RCC 7860 (cell line): ENCODE measurements around the gene ACCS.
A peak's percentile ranks its signal among the peaks of the same experiment; 100 is the strongest.

Source experiments
- DNase-seq: peaks from one replicate; pipeline ENCODE4 v3.0.0-alpha.2; 2015; ENCODE audit warnings: low spot score
- FAIRE-seq: peaks from 2 replicates; lab custom pipeline; 2012; peaks lifted over from hg19 to GRCh38; lab: Jason Lieb, UNC

ACCS gene

DNA sequence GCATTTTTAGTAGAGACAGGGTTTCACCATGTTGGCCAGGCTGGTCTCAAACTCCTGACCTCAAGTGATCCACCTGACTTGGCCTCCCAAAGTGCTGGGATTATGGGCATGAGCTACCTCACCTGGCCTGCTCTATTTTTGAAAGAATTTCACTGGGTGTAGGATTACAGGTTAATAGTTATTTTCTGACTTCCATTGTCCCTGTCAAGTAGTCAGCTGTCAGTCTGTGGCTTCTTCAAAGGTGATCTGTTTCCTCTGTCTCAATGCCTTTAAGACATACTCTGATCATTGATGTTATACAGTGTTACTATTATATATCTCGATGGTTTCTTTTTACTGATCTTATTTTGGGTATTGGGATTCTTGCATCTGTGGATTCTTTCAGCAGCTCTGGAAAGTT, 19.3 kb downstream of the ACCS start:
- FAIRE-seq = no peak
- DNase-seq = no peak

DNA sequence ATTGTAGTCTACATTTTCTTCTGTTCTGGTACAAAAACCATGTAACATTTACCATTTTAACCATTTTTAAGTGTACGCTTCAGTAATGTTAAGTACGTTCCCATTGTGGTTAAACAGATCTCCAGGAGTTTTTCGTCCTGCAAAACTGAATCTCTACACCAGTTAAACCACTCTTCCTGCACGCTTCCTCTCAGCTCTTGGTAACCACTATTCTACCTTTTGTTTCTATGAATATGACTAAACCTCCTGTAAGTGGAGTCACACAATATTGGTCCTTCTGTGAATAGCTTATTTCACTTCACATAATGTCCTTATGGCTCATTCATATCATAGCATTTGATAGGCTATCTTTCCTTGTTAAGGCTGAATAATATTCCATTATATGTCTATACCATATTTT, 22.3 kb downstream of the ACCS start:
- no peak for DNase-seq
- no peak for FAIRE-seq

- DNase-seq = no peak
- FAIRE-seq = no peak
Measured at GRCh38 chr11:44088871-44089270, 22.8 kb downstream of the ACCS start.

- no peak for DNase-seq
- no peak for FAIRE-seq
Measured at GRCh38 chr11:44090539-44090938, 24.5 kb downstream of the ACCS start.

GRCh38 chr11:44094260-44094868, 28.3 kb downstream of the ACCS start:
- peak; percentile 57 for FAIRE-seq
- DNase-seq = peak; percentile 49

DNA sequence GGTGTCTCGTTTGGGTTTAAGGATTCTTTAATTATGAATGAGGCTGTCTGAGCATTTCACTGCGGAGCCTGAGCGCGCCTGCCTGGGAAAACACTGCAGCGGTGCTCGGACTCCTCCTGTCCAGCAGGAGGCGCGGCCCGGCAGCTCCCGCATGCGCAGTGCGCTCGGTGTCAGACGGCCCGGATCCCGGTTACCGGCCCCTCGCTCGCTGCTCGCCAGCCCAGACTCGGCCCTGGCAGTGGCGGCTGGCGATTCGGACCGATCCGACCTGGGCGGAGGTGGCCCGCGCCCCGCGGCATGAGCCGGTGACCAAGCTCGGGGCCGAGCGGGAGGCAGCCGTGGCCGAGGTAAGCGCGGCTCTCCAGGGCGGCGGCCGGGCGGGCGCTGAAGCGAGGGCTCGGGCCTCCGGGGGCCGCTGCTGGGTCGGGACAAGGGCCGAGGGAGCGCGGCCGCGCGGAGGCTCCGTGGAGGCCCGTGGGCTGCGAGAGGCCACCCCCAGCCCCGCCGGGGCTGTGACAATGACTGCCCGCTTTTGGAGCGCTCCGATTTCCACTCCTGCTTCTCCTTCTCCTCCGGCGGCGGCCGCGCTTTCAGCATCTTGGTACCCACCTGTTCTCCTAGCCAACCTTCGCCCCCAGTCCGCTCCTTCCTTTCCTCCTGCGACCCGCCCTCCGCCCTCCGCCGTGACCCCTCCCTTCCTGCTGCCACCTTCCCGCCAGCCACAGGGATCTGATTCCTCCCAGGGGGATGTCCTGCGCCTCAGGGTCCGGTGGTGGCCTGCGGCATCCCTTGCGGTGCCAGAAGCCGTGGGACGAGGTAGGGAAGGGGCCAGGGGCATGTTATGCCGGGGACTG, 29.7 kb downstream of the ACCS start, which contains the start of gene EXT2:
Gene EXT2 (plus strand): TSS at position 173 of the 854 bp plus-strand sequence. CDS start 12,035 bp downstream, outside the sequence.
- no peak for FAIRE-seq
- DNase-seq = peak; percentile 49

GRCh38 chr11:44096360-44097185, 30.5 kb downstream of the ACCS start:
- FAIRE-seq = no peak
- peak; percentile 7 for DNase-seq

GRCh38 chr11:44097821-44098220, 31.8 kb downstream of the ACCS start:
- FAIRE-seq (no peak), DNase-seq (no peak)

DNA sequence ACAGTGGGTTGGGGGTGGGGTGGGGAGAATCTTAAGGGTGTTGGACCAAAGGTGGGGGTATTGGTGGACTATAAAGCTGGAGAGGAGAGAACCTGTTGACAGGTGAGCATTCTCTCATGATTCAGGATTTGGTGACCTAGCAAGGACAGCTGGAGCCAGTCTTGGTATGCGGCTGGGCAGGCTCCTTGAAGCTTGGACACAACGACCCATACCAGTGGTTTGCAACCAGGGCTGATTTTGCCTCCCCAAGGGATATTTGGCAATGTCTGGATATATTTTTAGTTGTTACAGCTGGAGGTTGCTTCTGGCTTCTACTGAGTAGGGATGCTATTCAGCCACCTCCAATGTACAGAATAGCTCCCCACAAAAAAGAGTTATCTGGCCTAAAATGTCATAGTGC, 35.0 kb downstream of the ACCS start:
- no peak for DNase-seq

GRCh38 chr11:44104481-44105294, 38.6 kb downstream of the ACCS start:
- FAIRE-seq (no peak), DNase-seq (no peak)

More for the DNA sequence above, 35.0 kb downstream of the ACCS start:
- no peak for FAIRE-seq

DNA sequence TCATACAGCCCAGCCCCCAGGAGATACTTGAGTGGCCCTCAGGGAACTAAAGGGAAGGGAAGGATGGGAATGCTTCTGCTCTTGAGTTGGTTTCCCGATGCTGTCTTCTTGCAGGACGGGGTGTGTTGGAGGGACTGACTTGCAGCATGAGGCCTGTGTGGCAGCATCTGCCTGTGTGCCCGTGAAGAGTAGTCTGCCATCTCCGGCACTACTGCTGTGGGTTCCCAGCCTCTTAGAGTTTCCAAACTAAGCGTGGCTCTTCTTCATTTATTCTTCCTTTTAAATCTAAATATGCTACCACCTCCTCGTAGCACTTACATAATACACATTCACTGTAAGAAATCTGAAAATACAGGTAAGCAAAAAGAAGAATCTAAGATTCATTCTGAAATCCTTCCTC, 42.2 kb downstream of the ACCS start:
- FAIRE-seq (no peak), DNase-seq (no peak)

DNA sequence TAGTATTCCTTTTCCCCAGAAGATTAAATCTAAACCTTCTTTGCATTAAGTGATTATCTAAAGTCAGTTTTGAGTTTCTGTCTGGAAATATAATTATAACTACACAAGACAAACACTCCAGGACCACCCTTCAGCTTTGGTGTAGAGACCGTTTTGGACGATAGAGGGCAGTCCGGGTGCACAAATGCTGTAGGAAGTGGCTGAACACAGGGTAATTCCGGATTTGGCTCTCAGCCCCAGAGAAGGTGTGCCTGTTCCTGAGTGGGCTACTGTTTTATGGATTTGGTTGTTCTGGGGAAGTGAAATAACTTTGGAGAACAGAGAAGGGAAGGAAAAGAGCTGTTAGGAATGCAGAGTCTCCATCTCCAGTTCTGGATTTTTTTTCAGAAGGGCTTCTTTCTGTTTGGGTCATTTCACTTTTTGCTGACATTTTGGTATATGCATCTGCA, 44.2 kb downstream of the ACCS start:
- peak; percentile 22 for DNase-seq
- FAIRE-seq = peak; percentile 65

GRCh38 chr11:44112091-44112821, 46.2 kb downstream of the ACCS start:
- FAIRE-seq (no peak), DNase-seq (no peak)

- FAIRE-seq (no peak), DNase-seq (no peak)
Measured at GRCh38 chr11:44113018-44113417, 46.9 kb downstream of the ACCS start.

- DNase-seq = no peak
Measured at GRCh38 chr11:44113572-44113971, 47.5 kb downstream of the ACCS start.

DNA sequence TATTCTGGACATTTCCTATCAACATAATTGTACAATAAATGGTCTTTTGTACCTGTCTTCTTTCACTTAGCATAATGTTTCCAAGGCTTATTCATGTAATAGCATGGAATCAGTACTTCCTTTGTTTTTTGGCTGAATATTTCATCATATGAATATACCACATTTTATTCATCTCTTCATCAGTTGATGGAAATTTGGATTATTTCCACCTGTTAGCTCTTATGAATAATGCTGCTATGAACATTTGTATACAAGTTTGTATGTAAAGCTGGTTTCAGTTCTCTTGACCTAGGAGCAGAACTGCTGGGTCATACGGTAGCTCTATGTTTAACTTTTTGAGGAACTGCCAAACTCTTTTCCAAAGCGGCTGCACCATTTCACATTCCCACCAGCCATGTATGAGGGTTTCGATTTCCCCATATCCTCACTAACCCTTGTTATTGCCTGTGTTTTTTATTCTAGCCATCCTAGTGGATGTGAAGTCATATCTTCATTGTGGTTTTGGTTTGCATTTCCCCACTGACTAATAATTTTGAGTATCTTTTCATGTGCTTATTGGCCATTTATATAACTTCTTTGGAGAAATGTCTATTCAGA, 50.3 kb downstream of the ACCS start:
- FAIRE-seq (no peak), DNase-seq (no peak)

More at GRCh38 chr11:44113572-44113971, 47.5 kb downstream of the ACCS start:
- no peak for FAIRE-seq

DNA sequence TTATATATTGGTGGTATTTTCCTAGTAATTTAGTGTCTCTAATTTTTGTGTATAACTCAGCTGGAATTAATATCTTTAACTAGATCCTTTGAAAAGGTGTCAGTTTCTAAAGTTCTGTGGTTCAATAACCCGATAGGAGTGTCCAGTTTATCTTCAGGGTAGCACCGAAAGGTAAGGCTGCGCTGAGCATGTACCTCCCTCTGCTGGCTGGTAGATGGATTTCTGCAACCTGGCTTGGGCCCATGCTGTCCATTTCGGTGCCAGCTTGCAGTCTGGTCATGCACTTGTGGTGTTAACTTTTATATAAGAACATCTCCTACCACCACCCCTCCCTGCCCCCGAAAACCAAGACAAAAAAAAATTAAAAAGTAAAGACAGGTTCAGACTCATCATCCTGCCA, 54.1 kb downstream of the ACCS start:
- no peak for DNase-seq

GRCh38 chr11:44125598-44125997, 59.5 kb downstream of the ACCS start:
- no peak for FAIRE-seq
- no peak for DNase-seq

More for the DNA sequence above, 54.1 kb downstream of the ACCS start:
- no peak for FAIRE-seq

DNA sequence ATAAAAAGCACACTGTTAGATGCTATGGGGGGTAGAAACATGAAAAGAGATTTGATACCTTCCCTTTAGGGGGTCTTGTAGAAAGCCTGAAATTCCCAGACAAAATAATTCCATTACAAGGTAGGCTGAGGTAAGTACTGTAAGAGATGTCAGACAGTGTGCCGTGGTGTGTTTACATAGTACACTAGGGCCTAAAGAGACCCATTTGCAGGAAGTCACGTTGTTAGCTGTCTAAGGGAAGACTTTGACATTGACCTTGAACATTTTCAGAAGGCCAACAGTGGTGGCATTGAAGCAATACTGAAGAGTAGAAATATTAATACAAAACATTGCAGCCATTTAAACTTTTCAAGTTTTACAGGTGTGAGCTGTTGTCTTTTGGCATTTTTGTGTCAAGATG, 60.2 kb downstream of the ACCS start:
- DNase-seq (no peak), FAIRE-seq (no peak)
